ENCODE measurements around the gene ME3. TPM values are rescaled to one million over a fixed set of nuclear protein-coding genes. Genes with fewer than 3 reads are reported as not detected.

Gene ME3
- total and polyA plus RNA-seq, 2 donors (not counting 1 experiment from before 2014, with no cell fraction given): 1.3 TPM; not detected in 1

DNA sequence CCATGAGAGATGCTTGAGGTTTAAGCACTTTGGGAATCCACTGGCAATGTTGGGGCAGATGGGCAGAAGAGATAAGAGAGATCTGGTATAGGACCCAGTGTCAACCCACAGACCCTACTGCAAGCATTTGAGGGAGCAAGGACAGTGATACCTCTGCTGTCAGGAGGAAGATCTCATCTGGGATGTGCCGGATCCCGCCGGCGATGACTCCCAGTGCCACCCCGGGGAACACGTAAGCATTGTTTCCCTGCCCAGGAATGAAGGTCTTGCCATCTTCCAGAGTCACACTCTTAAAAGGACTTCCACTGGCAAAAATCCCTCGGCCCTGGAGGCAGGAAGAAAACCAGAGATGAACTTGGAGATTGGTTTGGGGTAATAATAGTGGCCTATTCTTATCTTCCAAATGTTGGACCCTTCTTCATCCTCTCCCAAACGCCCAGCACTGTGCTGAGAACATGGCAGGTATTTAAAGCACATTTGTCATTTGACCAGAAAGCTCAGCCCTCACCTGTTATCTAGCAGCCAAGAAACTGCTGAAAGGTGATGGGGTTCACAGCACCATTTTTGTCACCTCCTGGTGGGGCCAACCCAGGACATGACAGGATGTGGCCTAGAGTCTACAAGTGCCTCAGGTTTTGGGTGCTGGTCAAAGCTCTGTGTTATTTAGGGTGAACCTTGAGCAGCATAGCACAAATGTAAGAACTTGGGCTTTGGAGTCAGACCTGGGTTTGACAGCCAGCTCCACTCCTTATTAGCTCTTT is 226.1 kb downstream of the ME3 start:
- 98% methylated on average over 6 of the region's 8 CpGs for WGBS (ENCODE audit: insufficient coverage)
- ATAC-seq (ENCODE audit: low read depth): no peak
- H3K79me2 ChIP-seq (ENCODE audit: control insufficient read depth, insufficient read depth, low read length): no peaks in the 10 kb centered on the region
- no peak overlapping the region for H3K4me3 Mint-ChIP-seq
- no peaks in the 10 kb centered on the region for H3K4me1 ChIP-seq (ENCODE audit: control insufficient read depth in 2 of 2, insufficient read depth in 2 of 2, low read length in 2 of 2)
- intact Hi-C loops (cut with micrococcal nuclease): no loop called here
- no peak overlapping the region for H3K4me2 ChIP-seq (replicated peaks; ENCODE audit: low read depth, low read length, poor library complexity, severe bottlenecking)
- no peak overlapping the region for H3K9ac ChIP-seq (ENCODE audit: low read length)
- H3K27me3 Mint-ChIP-seq: no peaks in the 10 kb centered on the region
- no peaks in the 10 kb centered on the region for H3K27me3 ChIP-seq (replicated peaks in 1 of 4; ENCODE audit: control extremely low read depth in 1 of 4, control insufficient read depth in 3 of 4, insufficient read depth in 4 of 4, low read length in 3 of 4)
- CTCF ChIA-PET: no interaction called here
- H3K27ac Mint-ChIP-seq: no peak overlapping the region
- no peaks in the 10 kb centered on the region for H3K4me1 Mint-ChIP-seq
- no peak overlapping the region for H2AFZ ChIP-seq (ENCODE audit: insufficient read depth, low read depth, low read length, poor library complexity, severe bottlenecking)
- POLR2A ChIA-PET: no interaction called here
- no peaks in the 10 kb centered on the region for H3K9me3 Mint-ChIP-seq (ENCODE audit: insufficient read depth)
- H3K9me3 ChIP-seq (ENCODE audit: control extremely low read depth in 1 of 3, control insufficient read depth in 2 of 3, insufficient read depth in 1 of 3, low read length in 2 of 3): no peaks in the 10 kb centered on the region
- H4K20me1 ChIP-seq (ENCODE audit: control insufficient read depth, insufficient read depth, low read length, poor library complexity, severe bottlenecking): no peaks in the 10 kb centered on the region
- no peak for DNase-seq
- no peaks in the 10 kb centered on the region for H3K36me3 ChIP-seq (replicated peaks in 1 of 2; ENCODE audit: control extremely low read depth in 1 of 2, control insufficient read depth in 1 of 2, extremely low read depth in 1 of 2, insufficient read depth in 2 of 2, low read length in 1 of 2)
- no peak overlapping the region for H3K27ac ChIP-seq (ENCODE audit: low read length in 2 of 2)
- TF ChIP-seq, protein P1, sequence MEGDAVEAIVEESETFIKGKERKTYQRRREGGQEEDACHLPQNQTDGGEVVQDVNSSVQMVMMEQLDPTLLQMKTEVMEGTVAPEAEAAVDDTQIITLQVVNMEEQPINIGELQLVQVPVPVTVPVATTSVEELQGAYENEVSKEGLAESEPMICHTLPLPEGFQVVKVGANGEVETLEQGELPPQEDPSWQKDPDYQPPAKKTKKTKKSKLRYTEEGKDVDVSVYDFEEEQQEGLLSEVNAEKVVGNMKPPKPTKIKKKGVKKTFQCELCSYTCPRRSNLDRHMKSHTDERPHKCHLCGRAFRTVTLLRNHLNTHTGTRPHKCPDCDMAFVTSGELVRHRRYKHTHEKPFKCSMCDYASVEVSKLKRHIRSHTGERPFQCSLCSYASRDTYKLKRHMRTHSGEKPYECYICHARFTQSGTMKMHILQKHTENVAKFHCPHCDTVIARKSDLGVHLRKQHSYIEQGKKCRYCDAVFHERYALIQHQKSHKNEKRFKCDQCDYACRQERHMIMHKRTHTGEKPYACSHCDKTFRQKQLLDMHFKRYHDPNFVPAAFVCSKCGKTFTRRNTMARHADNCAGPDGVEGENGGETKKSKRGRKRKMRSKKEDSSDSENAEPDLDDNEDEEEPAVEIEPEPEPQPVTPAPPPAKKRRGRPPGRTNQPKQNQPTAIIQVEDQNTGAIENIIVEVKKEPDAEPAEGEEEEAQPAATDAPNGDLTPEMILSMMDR (IDR thresholded peaks at IDR 0.05): no peak
- TF ChIP-seq EZH2 (IDR thresholded peaks at IDR 0.05; ENCODE audit: borderline replicate concordance, insufficient read depth, low read depth, low read length, poor library complexity, severe bottlenecking): no peak
- no peak overlapping the region for H3K4me3 ChIP-seq (ENCODE audit: control extremely low read depth in 1 of 5, extremely low read depth in 1 of 5, insufficient read depth in 1 of 5, low read depth in 2 of 5, low read length in 4 of 5)

DNA sequence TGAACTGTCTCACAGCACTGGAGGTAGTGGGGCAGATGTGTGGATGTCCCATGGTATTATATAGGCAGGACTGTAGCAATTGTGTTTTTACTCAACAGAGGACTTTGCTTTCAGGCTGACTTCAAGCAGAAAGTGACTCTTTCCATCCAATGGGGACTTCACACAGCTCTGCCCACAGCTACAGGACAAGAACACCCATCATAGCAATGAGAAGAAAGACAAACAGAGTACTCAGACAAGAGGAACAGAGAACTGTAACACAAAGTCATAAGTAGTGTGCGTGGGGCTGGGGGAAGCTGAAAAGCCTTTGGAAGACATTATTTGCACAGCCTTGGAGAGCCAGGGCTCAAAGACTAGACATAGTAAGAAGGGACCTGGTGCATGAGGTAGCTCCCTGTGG is 227.4 kb downstream of the ME3 start:
- Histone ChIP-seq H3K9ac (ENCODE audit: low read length) (no peak overlapping the region), H4K20me1 (ENCODE audit: control insufficient read depth, insufficient read depth, low read length, poor library complexity, severe bottlenecking) (no peaks in the 10 kb centered on the region), H2AFZ (ENCODE audit: insufficient read depth, low read depth, low read length, poor library complexity, severe bottlenecking) (no peak overlapping the region), H3K27me3 (replicated peaks in 1 of 4; ENCODE audit: control extremely low read depth in 1 of 4, control insufficient read depth in 3 of 4, insufficient read depth in 4 of 4, low read length in 3 of 4) (no peaks in the 10 kb centered on the region), H3K4me1 (ENCODE audit: control insufficient read depth in 2 of 2, insufficient read depth in 2 of 2, low read length in 2 of 2) (no peaks in the 10 kb centered on the region), H3K4me2 (replicated peaks; ENCODE audit: low read depth, low read length, poor library complexity, severe bottlenecking) (no peak overlapping the region), H3K9me3 (ENCODE audit: control extremely low read depth in 1 of 3, control insufficient read depth in 2 of 3, insufficient read depth in 1 of 3, low read length in 2 of 3) (no peaks in the 10 kb centered on the region), H3K79me2 (ENCODE audit: control insufficient read depth, insufficient read depth, low read length) (no peaks in the 10 kb centered on the region), H3K36me3 (replicated peaks in 1 of 2; ENCODE audit: control extremely low read depth in 1 of 2, control insufficient read depth in 1 of 2, extremely low read depth in 1 of 2, insufficient read depth in 2 of 2, low read length in 1 of 2) (no peaks in the 10 kb centered on the region), H3K27ac (ENCODE audit: low read length in 2 of 2) (no peak overlapping the region), H3K4me3 (ENCODE audit: control extremely low read depth in 1 of 5, extremely low read depth in 1 of 5, insufficient read depth in 1 of 5, low read depth in 2 of 5, low read length in 4 of 5) (no peak overlapping the region)
- TF ChIP-seq, protein P1 (IDR thresholded peaks at IDR 0.05): no peak
- TF ChIP-seq EZH2 (IDR thresholded peaks at IDR 0.05; ENCODE audit: borderline replicate concordance, insufficient read depth, low read depth, low read length, poor library complexity, severe bottlenecking): no peak
- H3K27ac Mint-ChIP-seq: no peak overlapping the region
- no peak for ATAC-seq (ENCODE audit: low read depth)
- no peaks in the 10 kb centered on the region for H3K9me3 Mint-ChIP-seq (ENCODE audit: insufficient read depth)
- POLR2A ChIA-PET: no interaction called here
- intact Hi-C loops (cut with micrococcal nuclease): no loop called here
- CTCF ChIA-PET: interaction anchor here (1.4 kb wide), 1 partner anchor 10 kb away, joined by 8 read pairs; no protein-coding TSS in a partner anchor
- 83% methylated on average over 1 of the region's 1 CpG for WGBS (ENCODE audit: insufficient coverage)
- no peak for DNase-seq
- no peaks in the 10 kb centered on the region for H3K27me3 Mint-ChIP-seq
- H3K4me1 Mint-ChIP-seq: no peaks in the 10 kb centered on the region
- H3K4me3 Mint-ChIP-seq: no peak overlapping the region
